Tibial nerve (tissue), 4 donors: ENCODE data around the gene DLGAP1. TPM values are rescaled to one million over a fixed set of nuclear protein-coding genes. Genes with fewer than 3 reads are reported as not detected.
A peak's percentile ranks its signal among the peaks of the same experiment; 100 is the strongest.

ENCODE experiments used
- DNase-seq, 2 donors: peaks; one replicate each; pipeline ENCODE4 v3.0.0-alpha.2; 2019; ENCODE audit warnings: low spot score in 2 of 2
- H3K27ac ChIP-seq, 4 donors: fragments of 200-600 bp; sonication (generic) in 3 of 4; one replicate each; pipeline ENCODE4 v1.5.1; 2017 to 2019; ENCODE audit warnings: mild to moderate bottlenecking in 1 of 4
- H3K27me3 ChIP-seq, 2 donors: fragments of 200-600 bp; sonication (generic) in 1 of 2; one replicate each; pipeline versions ENCODE4 v1.5.1 to v1.6.0; 2017 to 2019
- H3K36me3 ChIP-seq, 3 donors: fragments of 200-600 bp; sonication (generic); one replicate each; pipeline ENCODE4 v1.5.1; 2018 to 2019
- H3K4me1 ChIP-seq, 4 donors: fragments of 200-600 bp; sonication (generic) in 3 of 4; one replicate each; pipeline ENCODE4 v1.5.1; 2017 to 2019
- H3K4me3 ChIP-seq, 4 donors: fragments of 200-600 bp; sonication (generic) in 3 of 4; one replicate each; pipeline ENCODE4 v1.5.1; 2017 to 2019; ENCODE audit warnings: mild to moderate bottlenecking in 1 of 4, moderate library complexity in 1 of 4
- H3K9me3 ChIP-seq, 4 donors: fragments of 200-600 bp; sonication (generic) in 3 of 4; one replicate each; pipeline ENCODE4 v1.5.1; 2017 to 2019
- EP300 ChIP-seq, 2 donors: sonication (generic); formaldehyde crosslinking; IDR thresholded peaks; one replicate each; pipeline ENCODE4 v1.6.1; 2017; ENCODE audit warnings: antibody characterized with exemption in 2 of 2, mild to moderate bottlenecking in 1 of 2
- POLR2A ChIP-seq, 2 donors: fragments of 450-650 bp; IDR thresholded peaks; one replicate each; pipeline ENCODE4 v1.6.1; 2017; ENCODE audit warnings: antibody characterized with exemption in 2 of 2, mild to moderate bottlenecking in 2 of 2, moderate library complexity in 2 of 2
- WGBS, 2 donors: methylation state at CpG; one replicate each; pipeline ENCODE4 v1.1.5; 2018; 5-methylcytosine and 5-hydroxymethylcytosine counted together
- total RNA-seq, 4 donors: library from RNA; depleted of rRNA; stranded (reverse); fragments of >200 nt; gene quantifications; one replicate each; pipeline ENCODE4 v1.1.0, GENCODE V29; 2016
- TF ChIP-seq, protein P1 (sequence below), 5 experiments: fragments of 200-600 bp in 3 of 5; fragments of 450-650 bp in 2 of 5; sonication (generic) in 3 of 5; IDR thresholded peaks; one replicate each; pipeline ENCODE4 v1.5.1; 2016 to 2019; ENCODE audit warnings: antibody characterized with exemption in 5 of 5, mild to moderate bottlenecking in 3 of 5, moderate library complexity in 2 of 5

Gene DLGAP1
- total RNA-seq, 4 donors from 2014 or later = 1.5 to 18.3 (median 2.5) TPM

DNA sequence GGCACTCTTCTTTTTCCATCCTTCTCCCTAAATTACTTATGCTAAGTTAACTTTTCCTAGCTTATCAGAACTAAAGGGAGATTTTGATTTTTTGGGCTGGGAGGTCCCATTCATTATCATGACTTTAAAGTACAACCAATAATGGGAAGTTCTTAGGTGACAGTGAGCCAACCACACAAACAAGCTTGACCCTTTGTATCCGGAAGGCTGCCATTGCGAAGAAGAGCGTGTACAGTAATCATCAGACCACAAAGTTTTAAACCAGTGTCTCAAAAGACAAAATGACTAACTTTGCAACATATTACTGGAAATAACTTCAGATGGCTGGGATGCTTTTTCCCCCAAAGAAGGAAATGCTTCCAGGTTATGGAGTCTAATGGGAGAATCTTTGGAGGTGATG is 707.0 kb downstream of the DLGAP1 start:
- no peak for DNase-seq
- WGBS, 2 donors = 56 to 90% methylated on average over 3 of the region's 3 CpGs
- H3K27ac ChIP-seq = peak overlapping the region in 2 of 4 donors; percentile 43 to 52
- H3K36me3 ChIP-seq = no peaks in the 10 kb centered on the region
- H3K9me3 ChIP-seq = no peaks in the 10 kb centered on the region
- H3K4me1 ChIP-seq = peaks cover 0 to 8% (median 0%) of the 10 kb centered on the region in 4 donors
- H3K27me3 ChIP-seq = no peaks in the 10 kb centered on the region
- no peak overlapping the region for H3K4me3 ChIP-seq
- TF ChIP-seq, protein P1, sequence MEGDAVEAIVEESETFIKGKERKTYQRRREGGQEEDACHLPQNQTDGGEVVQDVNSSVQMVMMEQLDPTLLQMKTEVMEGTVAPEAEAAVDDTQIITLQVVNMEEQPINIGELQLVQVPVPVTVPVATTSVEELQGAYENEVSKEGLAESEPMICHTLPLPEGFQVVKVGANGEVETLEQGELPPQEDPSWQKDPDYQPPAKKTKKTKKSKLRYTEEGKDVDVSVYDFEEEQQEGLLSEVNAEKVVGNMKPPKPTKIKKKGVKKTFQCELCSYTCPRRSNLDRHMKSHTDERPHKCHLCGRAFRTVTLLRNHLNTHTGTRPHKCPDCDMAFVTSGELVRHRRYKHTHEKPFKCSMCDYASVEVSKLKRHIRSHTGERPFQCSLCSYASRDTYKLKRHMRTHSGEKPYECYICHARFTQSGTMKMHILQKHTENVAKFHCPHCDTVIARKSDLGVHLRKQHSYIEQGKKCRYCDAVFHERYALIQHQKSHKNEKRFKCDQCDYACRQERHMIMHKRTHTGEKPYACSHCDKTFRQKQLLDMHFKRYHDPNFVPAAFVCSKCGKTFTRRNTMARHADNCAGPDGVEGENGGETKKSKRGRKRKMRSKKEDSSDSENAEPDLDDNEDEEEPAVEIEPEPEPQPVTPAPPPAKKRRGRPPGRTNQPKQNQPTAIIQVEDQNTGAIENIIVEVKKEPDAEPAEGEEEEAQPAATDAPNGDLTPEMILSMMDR (IDR thresholded peaks at IDR 0.05) = no peak
- no peak for TF ChIP-seq EP300 (IDR thresholded peaks at IDR 0.05)
- TF ChIP-seq POLR2A (IDR thresholded peaks at IDR 0.05) = no peak

DNA sequence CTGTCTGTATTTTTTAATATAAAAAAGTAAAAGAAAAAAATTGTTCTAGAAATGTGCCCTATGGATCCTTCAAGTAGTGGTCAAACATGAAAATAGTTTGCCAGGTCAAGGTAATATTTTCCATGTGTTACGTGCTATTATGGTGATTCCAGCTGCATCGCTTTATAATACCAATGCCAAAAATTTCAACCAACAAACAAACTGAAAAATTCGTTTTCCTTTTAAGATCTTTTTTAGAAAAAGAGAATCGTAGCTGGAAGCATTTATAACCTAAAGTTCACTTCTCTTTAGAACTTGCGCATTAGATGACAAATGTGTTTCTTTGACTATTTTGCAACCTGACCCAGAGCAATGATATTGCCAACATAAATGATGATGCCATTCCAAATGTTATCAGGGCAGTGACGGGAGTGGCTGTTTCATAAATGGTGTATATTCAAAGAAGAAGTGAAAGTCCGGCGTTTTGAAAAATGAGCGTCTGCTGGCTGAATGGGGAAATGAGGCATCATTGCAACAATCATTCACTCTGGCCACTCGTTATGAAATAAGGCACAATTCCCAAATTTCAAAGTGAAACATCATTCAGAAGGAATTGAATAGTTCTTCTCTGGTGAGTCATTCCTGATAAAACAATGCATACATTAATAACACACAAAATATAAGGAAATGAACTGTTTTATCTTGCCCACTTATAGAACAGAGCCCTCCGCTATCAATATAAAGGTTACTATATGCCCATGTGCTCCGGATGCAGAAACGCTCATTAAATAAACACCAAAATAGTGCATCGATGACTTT is 707.7 kb downstream of the DLGAP1 start:
- DNase-seq = peak in 1 of 2 donors; percentile 58
- no peaks in the 10 kb centered on the region for H3K36me3 ChIP-seq
- no peaks in the 10 kb centered on the region for H3K9me3 ChIP-seq
- 29 to 33% methylated on average over 14 of the region's 14 CpGs for WGBS, 2 donors
- TF ChIP-seq POLR2A (IDR thresholded peaks at IDR 0.05) = no peak
- peak; percentile 79 to 89 for TF ChIP-seq EP300 (IDR thresholded peaks at IDR 0.05)
- no peaks in the 10 kb centered on the region for H3K27me3 ChIP-seq
- H3K27ac ChIP-seq = peak overlapping the region in 3 of 4 donors; percentile 35 to 56 (median 53)
- peak overlapping the region in 1 of 4 donors; percentile 4 for H3K4me3 ChIP-seq
- H3K4me1 ChIP-seq = peaks cover 0 to 8% (median 0%) of the 10 kb centered on the region in 4 donors

DNA sequence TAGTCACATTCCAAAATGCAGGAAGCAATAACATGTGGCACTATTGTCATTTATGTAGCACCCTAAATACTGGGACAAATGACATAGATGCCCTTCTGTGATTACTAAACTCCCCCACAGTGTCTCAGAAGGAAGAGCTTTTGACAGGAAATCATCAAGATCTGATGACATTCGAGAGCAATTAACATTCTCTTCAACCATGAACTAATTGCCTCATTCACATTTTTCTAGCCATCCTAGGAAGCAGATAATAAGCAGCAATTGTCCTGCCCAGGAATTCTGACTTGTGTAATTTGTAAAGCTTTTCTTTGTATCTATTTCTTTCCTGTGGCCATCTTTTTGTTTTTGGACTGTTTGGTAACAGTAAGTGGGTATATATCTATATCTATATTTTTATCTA is 712.6 kb downstream of the DLGAP1 start:
- no peaks in the 10 kb centered on the region for H3K9me3 ChIP-seq
- 38 to 50% methylated on average over 1 of the region's 1 CpG for WGBS, 2 donors

DNA sequence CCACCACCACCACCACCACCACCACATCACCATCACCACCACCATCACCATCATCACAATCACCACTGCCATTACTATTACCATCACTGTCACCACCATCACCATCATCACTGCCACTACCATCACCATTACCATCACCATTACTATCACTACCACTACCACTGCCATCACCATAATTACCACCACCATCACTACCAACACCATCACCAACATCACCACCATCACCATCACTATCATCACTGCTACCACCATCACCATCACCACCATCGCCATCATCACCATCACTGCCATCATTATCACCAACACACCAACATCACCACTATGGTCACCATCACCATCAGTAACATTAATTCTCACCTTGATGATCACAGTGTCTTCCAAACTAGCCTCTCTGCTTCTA is 713.8 kb downstream of the DLGAP1 start:
- no peaks in the 10 kb centered on the region for H3K4me1 ChIP-seq
- H3K36me3 ChIP-seq = no peaks in the 10 kb centered on the region
- no peak overlapping the region for H3K4me3 ChIP-seq
- no peak for DNase-seq
- whole genome bisulfite sequencing, 2 donors = 100% methylated on average over 1 of the region's 1 CpG
- TF ChIP-seq EP300 (IDR thresholded peaks at IDR 0.05) = no peak
- TF ChIP-seq POLR2A (IDR thresholded peaks at IDR 0.05) = no peak
- TF ChIP-seq, protein P1 (IDR thresholded peaks at IDR 0.05) = no peak
- no peak overlapping the region for H3K27ac ChIP-seq
- no peaks in the 10 kb centered on the region for H3K27me3 ChIP-seq
- H3K9me3 ChIP-seq = no peaks in the 10 kb centered on the region

More for the DNA sequence above, 712.6 kb downstream of the DLGAP1 start:
- H3K36me3 ChIP-seq = no peaks in the 10 kb centered on the region
- no peak overlapping the region for H3K27ac ChIP-seq
- no peak for DNase-seq
- no peak overlapping the region for H3K4me3 ChIP-seq
- no peaks in the 10 kb centered on the region for H3K27me3 ChIP-seq
- TF ChIP-seq POLR2A (IDR thresholded peaks at IDR 0.05) = no peak
- TF ChIP-seq, protein P1 (IDR thresholded peaks at IDR 0.05) = no peak
- no peak for TF ChIP-seq EP300 (IDR thresholded peaks at IDR 0.05)
- no peaks in the 10 kb centered on the region for H3K4me1 ChIP-seq

DNA sequence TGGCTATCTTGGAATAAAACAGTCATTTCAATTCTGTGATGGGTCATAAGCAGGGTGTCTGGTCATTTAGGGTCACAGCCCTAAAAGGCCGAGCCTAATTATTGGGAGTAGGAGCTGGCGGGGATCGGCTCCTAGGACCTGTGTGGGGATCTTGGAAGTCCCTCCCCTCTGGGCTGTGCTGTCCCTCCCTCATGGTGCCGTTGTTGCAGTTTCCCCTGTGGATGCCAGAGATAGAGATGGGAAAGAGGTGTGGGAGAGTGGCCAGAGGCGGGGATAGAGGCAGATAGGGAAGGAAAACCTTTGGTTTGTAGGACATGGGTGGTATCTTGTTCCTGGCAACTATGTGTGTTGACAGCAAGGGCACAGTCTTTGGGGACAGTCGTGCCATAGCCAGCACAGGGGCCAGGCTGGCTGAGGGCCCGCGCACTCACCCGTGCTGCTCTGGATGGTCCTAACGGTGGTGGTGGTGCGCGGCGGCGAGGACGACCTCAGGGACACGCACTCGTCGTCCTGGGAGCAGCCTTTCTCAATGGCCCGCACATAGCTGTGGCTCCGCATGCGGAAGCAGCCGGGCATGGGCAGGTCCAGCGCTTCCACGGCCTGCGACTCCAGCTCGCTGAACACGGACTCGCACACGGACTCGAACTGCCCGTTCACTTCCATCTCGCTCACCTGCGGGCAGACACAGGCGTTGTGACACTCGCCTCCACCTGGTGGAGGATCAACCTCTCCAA is 726.2 kb downstream of the DLGAP1 start:
- no peaks in the 10 kb centered on the region for H3K27me3 ChIP-seq
- H3K36me3 ChIP-seq = no peaks in the 10 kb centered on the region
- TF ChIP-seq EP300 (IDR thresholded peaks at IDR 0.05) = no peak
- TF ChIP-seq, protein P1 (IDR thresholded peaks at IDR 0.05) = no peak
- no peak for TF ChIP-seq POLR2A (IDR thresholded peaks at IDR 0.05)
- H3K27ac ChIP-seq = no peak overlapping the region
- no peaks in the 10 kb centered on the region for H3K9me3 ChIP-seq
- H3K4me3 ChIP-seq = no peak overlapping the region
- DNase-seq = no peak
- H3K4me1 ChIP-seq = no peaks in the 10 kb centered on the region
- 96 to 97% methylated on average over 31 to 35 of the region's 35 CpGs for WGBS, 2 donors
